LNCaP clone FGC (cell line): ENCODE measurements around the gene CCL23.

ENCODE experiments used
- DNase-seq: peaks from one replicate; pipeline ENCODE4 v3.0.0-alpha.2; 2011; ENCODE audit warnings: low read depth
- H3K4me3 ChIP-seq: 2 replicates; pipeline ENCODE4 v1.5.1; 2011; ENCODE audit warnings: mild to moderate bottlenecking, low read depth, low read length, control low read depth
- TF ChIP-seq, protein P1 (sequence below): IDR thresholded peaks from 2 replicates; pipeline ENCODE4 v1.5.1; 2012; ENCODE audit warnings: mild to moderate bottlenecking; ENCODE audit not compliant: control insufficient read depth, insufficient read depth; ENCODE audit errors: extremely low read depth

Gene CCL23

DNA sequence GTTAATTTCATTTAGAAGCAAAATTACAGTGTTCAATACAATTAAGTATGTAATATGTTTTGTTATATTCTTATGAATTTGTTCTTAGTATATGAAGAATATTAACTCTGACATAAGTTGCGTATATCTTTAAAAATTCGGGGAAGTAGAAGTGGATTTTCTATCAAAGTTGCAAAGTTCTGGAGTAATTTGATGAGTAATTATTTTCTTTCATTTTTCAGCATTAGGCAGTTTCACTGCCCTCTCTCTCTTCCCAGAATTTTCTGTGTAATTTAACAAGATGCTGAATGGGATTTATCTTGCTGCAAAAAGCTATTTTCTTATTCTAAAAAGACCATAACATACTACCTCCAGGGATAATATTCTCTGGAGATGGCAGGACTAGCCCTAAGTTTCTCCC is 37.4 kb upstream of the CCL23 start:
- TF ChIP-seq, protein P1, sequence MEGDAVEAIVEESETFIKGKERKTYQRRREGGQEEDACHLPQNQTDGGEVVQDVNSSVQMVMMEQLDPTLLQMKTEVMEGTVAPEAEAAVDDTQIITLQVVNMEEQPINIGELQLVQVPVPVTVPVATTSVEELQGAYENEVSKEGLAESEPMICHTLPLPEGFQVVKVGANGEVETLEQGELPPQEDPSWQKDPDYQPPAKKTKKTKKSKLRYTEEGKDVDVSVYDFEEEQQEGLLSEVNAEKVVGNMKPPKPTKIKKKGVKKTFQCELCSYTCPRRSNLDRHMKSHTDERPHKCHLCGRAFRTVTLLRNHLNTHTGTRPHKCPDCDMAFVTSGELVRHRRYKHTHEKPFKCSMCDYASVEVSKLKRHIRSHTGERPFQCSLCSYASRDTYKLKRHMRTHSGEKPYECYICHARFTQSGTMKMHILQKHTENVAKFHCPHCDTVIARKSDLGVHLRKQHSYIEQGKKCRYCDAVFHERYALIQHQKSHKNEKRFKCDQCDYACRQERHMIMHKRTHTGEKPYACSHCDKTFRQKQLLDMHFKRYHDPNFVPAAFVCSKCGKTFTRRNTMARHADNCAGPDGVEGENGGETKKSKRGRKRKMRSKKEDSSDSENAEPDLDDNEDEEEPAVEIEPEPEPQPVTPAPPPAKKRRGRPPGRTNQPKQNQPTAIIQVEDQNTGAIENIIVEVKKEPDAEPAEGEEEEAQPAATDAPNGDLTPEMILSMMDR: no peak
- no peak overlapping the region for H3K4me3 ChIP-seq
- DNase-seq: no peak

- H3K4me3 ChIP-seq: no peak overlapping the region
- DNase-seq: no peak
- TF ChIP-seq, protein P1: no peak
Measured at GRCh38 chr17:36049643-36050042, 31.9 kb upstream of the CCL23 start.

DNA sequence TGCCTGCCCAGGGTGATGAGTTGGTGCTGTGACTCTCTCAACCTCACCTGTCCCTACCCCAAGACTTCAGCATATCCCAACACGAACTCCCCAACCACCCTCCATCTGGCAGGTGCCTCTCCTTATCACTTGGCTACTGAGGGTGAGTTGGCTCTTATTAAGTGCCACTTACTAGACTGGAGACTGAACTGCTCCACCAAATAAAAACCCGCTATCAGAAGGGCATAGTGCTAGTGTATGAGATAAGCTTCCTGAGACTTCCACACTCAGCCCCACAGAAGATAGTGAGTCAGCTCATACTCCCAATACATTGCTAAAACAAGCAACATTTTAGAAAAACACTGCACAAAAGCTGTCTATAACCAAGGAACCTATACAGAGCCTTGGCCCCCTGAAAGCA is 30.3 kb upstream of the CCL23 start:
- DNase-seq: no peak
- H3K4me3 ChIP-seq: no peak overlapping the region
- TF ChIP-seq, protein P1: no peak

GRCh38 chr17:36036235-36036634 is 18.5 kb upstream of the CCL23 start:
- no peak for DNase-seq
- H3K4me3 ChIP-seq: no peak overlapping the region
- TF ChIP-seq, protein P1: no peak

- TF ChIP-seq, protein P1: no peak
- no peak for DNase-seq
- no peak overlapping the region for H3K4me3 ChIP-seq
Measured at GRCh38 chr17:36034127-36034526, 16.4 kb upstream of the CCL23 start.

- H3K4me3 ChIP-seq: no peak overlapping the region
- TF ChIP-seq, protein P1: no peak
- DNase-seq: no peak
Measured at GRCh38 chr17:36030956-36031355, 13.2 kb upstream of the CCL23 start.

GRCh38 chr17:36027761-36028160 is 10.0 kb upstream of the CCL23 start:
- TF ChIP-seq, protein P1: no peak
- H3K4me3 ChIP-seq: no peak overlapping the region
- peak; percentile 41 for DNase-seq
